HG02973 (cell line): ENCODE measurements around the gene KSR2.

Source experiments
- ATAC-seq: cut with Tn5 transposase; IDR thresholded peaks from one replicate; pipeline ENCODE4 v1.9.1; 2021; ENCODE audit warnings: moderate library complexity; ENCODE audit not compliant: unreplicated experiment

The KSR2 gene

GRCh38 chr12:117589021-117589420 lies 379.8 kb downstream of the KSR2 start:
- ATAC-seq: no peak

GRCh38 chr12:117587631-117588287 lies 381.0 kb downstream of the KSR2 start:
- peak; percentile 60 for ATAC-seq

DNA sequence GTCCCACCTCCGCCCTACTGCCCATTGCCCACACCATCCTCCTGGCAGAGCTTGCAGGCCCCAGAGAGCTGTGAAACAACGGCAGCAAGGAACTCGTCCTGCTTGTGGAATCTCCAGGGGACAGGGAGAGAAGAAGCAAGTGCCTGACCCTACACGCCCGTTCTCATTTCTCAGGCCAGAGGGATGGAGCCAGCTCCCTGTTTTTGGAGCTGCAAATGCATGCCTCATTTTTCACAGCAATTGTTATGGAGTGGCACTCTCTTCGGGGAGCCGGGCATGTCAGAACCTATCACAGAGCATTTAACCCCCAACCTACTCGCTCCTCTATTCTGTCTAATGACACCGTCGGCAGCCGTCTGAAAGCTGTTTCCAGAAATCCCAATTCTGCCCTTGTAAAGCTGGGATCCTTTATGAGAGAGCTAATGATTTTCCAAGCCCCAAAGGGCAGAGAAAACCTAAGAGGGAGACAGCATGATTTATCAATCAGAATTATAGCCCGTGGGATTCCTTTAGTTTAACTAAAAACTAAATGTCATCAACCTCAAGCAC lies 385.0 kb downstream of the KSR2 start:
- ATAC-seq: no peak

GRCh38 chr12:117583092-117583491 lies 385.7 kb downstream of the KSR2 start:
- ATAC-seq: no peak

DNA sequence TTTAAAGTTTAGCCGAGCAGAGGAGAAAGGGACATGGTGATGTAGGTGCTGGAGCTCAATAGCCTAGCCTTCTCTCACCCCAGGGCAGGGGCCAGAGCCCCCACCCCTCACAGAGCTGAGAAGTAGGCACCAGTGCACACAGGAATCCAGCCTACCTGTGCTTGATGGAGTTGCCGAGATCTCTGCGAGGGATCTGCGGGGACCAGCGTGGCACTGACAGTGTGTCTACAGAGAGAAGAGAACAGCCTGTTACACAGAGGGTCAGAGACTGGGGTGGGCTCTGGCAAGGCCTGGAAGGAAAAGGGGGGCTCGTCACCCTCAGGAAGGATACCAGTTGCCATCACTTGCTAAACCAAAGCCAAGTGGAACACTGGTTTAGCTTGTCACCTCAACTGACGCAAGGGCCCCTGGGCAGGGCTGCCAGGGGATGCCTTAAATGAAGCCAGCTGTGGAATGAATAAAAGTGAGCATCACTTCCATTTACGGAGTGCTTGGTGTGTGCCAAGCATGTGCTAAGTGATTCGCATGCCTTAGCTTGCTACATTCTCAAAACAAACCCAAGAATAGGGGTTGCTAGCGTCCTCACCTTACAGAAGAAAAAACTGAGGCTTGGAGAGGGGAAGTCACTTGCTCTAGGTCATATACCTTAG lies 386.5 kb downstream of the KSR2 start:
- ATAC-seq: no peak

DNA sequence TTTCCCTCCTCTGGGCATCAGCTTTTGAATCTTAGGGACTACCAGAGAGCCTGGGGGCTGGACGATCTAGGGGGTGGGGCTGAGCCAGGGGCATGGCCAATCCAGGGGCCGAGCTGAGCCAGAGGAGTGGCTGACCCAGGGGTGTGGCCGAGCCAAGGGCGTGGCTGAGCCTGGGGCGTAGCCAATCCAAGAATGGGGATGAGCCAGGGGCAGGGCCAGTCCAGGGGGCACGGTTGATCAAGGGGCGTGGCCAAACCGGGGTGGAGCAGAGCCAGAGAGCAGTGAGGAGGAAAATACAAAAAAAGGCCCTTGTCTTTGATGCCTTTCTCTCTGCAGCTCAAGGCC lies 388.1 kb downstream of the KSR2 start:
- no peak for ATAC-seq

GRCh38 chr12:117580015-117580717 lies 388.6 kb downstream of the KSR2 start:
- no peak for ATAC-seq

DNA sequence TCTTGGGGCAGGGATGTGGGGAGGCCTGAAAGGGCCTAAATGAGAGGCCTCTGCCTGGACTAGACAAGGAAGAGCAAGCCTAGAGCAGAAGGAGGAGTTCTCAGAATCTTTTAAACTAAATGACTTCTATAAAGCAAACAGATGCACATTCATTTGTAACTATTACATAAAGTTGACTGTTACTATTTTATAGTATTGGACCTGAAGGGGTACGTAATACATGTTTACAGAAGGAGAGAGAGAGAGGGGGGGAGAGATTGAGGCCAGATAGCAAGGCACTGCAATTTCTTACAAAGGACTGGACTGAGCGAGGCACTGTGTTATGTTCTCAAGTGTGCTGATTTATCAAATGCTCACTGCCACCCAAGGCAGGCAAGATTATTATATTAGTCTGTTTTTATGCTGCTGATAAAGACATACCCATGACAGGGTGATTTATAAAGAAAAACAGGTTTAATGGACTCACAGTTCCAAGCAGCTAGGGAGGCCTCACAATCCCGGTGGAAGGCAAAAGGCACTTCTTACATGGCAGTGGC lies 391.6 kb downstream of the KSR2 start:
- no peak for ATAC-seq

GRCh38 chr12:117576053-117576452 lies 392.7 kb downstream of the KSR2 start:
- no peak for ATAC-seq

DNA sequence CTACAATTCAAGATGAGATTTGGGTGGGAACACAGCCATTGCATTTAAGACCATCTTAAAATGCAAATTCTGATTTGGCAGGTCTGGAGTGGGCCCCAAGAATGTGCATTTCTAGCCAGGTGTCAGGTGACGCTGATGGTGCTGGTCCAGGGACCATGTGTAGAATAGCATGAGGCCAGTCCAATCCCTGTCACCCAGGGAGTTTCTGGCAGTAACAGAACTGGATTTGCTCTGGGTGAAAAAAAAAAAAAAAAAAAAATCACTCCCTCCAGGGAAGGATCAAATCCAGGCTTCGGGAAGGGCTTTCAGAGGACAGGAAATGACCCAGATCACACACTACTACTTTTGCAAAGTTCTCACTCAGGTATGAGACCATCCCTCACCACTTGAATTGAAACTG lies 394.1 kb downstream of the KSR2 start:
- no peak for ATAC-seq

DNA sequence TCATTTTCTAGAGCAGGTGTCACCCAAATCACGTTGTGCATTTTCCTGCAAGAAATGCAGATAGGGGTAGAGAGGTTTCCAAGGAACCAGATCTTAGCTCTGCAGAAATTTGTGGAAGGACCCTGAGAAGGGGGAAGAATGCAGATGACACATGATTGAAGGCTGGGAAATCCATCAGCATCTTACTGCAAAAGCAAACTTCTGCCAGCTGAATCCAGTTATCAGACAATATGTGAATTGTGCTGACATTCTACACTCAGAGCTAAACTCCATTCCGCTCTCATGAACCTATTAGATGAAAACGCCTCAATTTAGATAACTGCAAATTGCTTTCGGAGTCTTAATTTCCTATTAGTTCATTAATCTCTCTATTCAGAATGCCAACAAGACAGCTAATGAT lies 396.0 kb downstream of the KSR2 start:
- ATAC-seq: no peak

DNA sequence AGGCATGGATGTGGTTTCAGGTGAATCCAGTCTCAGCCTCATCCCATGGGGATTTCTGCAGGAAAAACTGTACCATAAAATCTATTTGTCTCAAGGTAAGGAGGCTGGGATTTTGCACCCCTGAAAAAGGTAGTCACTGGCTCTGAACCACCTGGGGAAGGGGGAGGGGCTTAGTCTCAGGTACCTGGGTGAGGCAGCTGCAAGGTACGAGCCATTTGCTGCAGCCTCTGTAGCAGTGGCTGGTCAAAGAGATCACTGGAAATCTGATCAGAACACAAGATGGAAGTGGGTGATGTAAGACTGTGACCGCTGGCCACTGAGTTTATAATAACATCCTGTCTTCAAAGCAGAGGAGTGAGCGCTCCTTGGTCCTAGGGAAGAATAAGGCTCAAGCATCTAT lies 397.5 kb downstream of the KSR2 start:
- ATAC-seq: no peak

- ATAC-seq: no peak
Measured at GRCh38 chr12:117570608-117571007, 398.2 kb downstream of the KSR2 start.

DNA sequence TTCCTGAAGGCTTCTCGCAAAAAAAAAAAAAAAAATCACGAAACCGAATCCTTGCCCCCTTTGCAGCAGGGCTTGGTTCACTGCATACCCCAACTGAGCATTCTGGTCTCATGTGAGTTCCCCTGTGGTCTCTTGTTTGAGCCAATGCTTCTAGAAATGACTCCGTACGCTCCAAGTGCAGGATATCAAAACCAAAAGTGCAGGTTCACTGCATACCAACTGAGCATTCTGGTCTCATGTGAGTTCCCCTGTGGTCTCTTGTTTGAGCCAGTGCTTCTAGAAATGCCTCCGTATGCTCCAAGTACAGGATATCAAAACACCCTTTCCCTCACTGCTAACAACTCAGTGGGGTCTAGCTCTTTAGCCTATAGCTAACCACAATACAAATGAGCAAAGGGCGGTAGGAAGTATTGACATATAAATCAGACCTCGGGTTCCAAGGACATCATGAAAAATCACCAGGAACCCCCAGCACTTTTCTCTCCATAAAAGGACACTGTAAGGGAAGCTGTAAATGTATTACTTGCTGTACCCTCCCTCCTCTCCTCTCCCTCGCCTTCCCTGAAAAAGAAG lies 401.1 kb downstream of the KSR2 start:
- ATAC-seq: peak; percentile 85

DNA sequence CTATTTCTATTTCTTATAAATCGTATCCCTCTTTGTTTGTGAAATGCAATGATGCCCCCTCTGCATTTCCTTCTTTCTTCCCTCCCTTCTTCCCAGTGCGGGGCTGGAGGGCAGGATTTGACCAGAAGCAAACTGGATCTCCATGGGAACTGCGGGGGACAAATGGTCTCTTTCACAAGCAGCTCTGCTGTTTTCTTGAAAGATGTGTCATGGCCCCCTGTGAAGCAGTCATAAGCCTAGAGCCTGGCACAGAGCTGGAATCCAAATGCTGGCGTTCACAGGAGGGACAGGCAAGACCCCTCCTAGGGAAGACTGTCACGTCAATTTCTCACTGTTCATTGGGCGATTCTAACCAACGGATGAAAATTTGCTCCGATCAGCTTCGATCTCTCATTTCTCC lies 403.9 kb downstream of the KSR2 start:
- no peak for ATAC-seq

DNA sequence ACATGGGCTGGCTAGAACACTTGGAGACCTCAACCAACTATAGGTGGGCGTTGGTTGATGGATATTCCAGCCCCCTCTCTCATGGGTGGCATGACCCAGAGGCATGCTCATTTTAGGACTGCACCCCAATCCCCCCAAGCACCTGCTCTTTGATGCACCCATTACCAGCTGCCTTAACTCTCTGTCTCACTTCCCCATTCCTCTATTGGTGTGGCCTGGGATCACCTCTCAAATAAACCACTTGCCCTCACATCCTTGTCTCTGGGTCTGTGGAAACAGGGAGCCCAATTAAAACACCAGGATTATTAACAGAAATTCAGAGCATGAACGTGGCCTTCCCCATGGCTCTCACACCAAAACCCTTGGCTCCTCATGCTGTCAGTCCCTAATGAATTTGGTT lies 405.1 kb downstream of the KSR2 start:
- ATAC-seq: no peak

DNA sequence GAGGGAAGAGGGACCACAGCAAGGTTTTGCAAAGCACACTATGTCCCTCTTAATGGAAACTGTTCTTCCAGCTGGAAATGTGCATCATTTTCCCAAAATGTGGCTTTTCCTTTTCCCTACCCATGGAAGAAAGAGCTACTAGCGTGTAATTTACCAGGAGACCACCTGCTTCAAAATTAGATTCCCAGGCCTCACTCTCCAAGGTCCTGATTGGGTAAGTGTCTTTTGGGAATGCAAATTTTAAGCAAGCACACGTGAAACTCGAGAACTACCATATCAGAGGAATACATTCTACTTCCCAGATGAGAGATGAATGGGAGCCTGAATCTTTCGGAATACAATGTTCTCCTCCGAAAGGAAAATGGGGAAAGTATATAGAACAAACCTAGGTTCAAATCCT lies 405.8 kb downstream of the KSR2 start:
- no peak for ATAC-seq

DNA sequence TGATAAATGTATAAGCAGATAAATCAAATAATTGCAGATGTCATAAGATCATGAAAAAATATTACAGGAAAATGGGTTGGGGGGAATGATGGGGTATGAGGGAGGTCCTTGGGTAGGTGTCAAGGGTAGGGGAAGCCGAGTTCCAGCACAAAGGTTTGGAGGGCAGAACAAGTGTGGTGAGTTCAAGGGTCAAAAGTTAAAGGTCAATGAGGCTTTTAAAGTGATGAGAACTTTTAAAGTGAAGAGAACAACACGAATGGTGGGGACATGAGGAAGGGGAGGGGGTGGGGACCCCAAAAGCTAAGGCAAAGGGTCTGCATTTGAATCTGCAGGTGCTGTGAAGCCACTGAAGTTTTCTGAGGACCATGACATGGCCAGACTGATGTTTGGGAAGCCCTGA lies 406.8 kb downstream of the KSR2 start:
- ATAC-seq: no peak

DNA sequence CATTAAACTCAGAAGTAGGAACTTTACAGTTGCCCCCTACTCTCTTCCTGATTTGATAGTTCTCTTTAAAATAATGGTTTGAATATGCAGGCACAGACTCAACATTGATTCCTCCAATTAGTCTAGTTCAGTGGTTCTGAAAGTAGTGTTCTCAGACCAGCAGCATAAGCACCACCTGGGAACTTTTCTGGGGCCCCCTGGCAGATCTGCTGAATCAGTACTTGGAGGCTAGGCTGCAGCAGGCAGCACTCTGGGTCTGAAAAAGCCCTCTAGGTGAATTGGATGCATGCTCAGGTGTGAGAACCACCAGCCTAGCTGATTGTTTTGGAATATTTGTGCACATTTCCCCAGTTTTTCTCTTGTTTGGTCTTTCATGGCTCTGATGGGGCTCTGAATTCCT lies 408.8 kb downstream of the KSR2 start:
- ATAC-seq: no peak

DNA sequence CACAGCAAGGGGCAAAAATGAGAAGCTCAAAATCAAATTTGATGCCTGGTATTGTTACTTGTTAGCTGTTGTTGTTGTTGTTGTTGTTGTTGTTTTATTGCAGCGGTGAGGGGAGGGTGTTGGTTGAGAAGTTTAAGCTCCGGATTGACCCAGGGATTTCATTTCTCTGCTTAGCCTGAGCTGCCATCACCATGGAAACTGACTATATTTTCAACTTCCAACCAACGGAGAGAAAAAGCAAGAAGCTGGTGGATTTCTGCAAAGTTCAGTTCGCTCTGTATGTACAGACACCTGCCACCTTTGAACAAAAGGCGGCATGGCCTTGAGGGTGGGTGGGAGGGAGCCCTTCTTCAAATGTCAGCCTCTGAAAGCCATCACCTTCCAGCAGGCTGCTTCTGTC lies 412.9 kb downstream of the KSR2 start:
- ATAC-seq: no peak

DNA sequence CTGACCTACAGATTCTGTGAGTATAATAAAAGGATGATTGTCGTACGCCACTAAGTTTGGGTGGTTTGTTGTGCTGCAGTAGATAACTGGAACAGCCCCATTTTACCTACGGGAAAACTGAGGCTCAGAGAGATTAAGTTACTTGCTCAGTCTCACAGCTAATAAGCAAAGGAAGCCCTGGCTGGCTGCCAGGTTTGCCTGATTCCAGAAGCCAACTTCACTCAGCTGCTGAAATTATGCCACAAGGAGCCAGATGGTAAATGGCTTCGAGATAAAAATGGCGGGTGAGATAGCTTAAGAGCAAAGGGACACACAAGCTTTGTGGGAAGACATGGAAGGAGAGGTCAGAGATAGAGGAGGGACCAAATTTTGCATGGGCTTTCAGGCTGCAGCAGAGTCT lies 415.8 kb downstream of the KSR2 start:
- no peak for ATAC-seq

- no peak for ATAC-seq
Measured at GRCh38 chr12:117551665-117552064, 417.1 kb downstream of the KSR2 start.
